Activated CD8-positive, alpha-beta T cell treated with anti-CD3 and anti-CD28 coated beads for 36 hours (primary cell): ENCODE measurements around the gene CLSTN3. TPM values are rescaled to one million over a fixed set of nuclear protein-coding genes. Genes with fewer than 3 reads are reported as not detected.
A peak's percentile ranks its signal among the peaks of the same experiment; 100 is the strongest.

Experiments
- ATAC-seq: fragments of 200-7000 bp; cut with Tn5 transposase; one replicate; pipeline ENCODE4 v1.10.0; 2021; ENCODE audit warnings: mild to moderate bottlenecking, moderate library complexity
- CTCF ChIA-PET: fragments of 350-600 bp; sonication (Branson Sonifier 250); formaldehyde crosslinking; loops from one replicate; lab custom pipeline; 2021; ENCODE audit warnings: antibody characterized with exemption; lab: Charles Lee
- POLR2A ChIA-PET: fragments of 350-600 bp; sonication (Branson Sonifier 250); formaldehyde crosslinking; loops from one replicate; lab custom pipeline; 2021; ENCODE audit warnings: antibody characterized with exemption; lab: Charles Lee
- DNase-seq: peaks from one replicate; pipeline ENCODE4 v3.0.0-alpha.2; 2020
- H3K27ac Mint-ChIP-seq: one replicate; pipeline ENCODE4 v1.8.0; 2021; ENCODE audit warnings: mild to moderate bottlenecking, mixed read lengths
- H3K27me3 Mint-ChIP-seq: one replicate; pipeline ENCODE4 v1.8.0; 2021; ENCODE audit warnings: mixed read lengths
- H3K36me3 Mint-ChIP-seq: one replicate; pipeline ENCODE4 v1.8.0; 2021; ENCODE audit warnings: low read depth, mixed read lengths
- H3K4me1 Mint-ChIP-seq: one replicate; pipeline ENCODE4 v1.8.0; 2021; ENCODE audit warnings: low read depth, mixed read lengths
- H3K4me3 Mint-ChIP-seq: one replicate; pipeline ENCODE4 v1.8.0; 2021; ENCODE audit warnings: mild to moderate bottlenecking, moderate library complexity, mixed read lengths
- H3K9me3 Mint-ChIP-seq: one replicate; pipeline ENCODE4 v1.8.0; 2021; ENCODE audit warnings: mixed read lengths
- intact Hi-C: fragments of 100-400 bp; cut with micrococcal nuclease; formaldehyde crosslinking; loops from one replicate; pipeline ENCODE4 v1.10.0; 2022
- total RNA-seq, 2 experiments: library from RNA; stranded (reverse); gene quantifications; one replicate each; pipeline ENCODE4 v1.2.3, GENCODE V29; 2021
- TF ChIP-seq, protein P1 (sequence below): fragments of 200-600 bp; IDR thresholded peaks from one replicate; pipeline ENCODE4 v1.8.0; 2022; ENCODE audit warnings: antibody characterized with exemption, mild to moderate bottlenecking

The CLSTN3 gene
- total RNA-seq, 2 experiments from 2014 or later: 29.0 to 30.8 TPM

- Mint-ChIP-seq H3K36me3 (no peaks in the 10 kb centered on the region), H3K9me3 (no peaks in the 10 kb centered on the region), H3K27ac (no peak overlapping the region), H3K4me3 (no peak overlapping the region), H3K27me3 (peaks cover 12% of the 10 kb centered on the region), H3K4me1 (peaks cover 8% of the 10 kb centered on the region)
- DNase-seq (no peak), ATAC-seq (no peak)
- intact Hi-C loops: no loop called here
- ChIA-PET POLR2A (interaction anchor here (1.2 to 1.4 kb wide), 2 partner anchors 14 to 187 kb away, joined by 3 read pairs; no protein-coding TSS in a partner anchor), CTCF (interaction anchor here (0.9 to 3.0 kb wide), 2 partner anchors 11 to 19 kb away, joined by 4 to 12 read pairs; no protein-coding TSS in a partner anchor)
- TF ChIP-seq, protein P1, sequence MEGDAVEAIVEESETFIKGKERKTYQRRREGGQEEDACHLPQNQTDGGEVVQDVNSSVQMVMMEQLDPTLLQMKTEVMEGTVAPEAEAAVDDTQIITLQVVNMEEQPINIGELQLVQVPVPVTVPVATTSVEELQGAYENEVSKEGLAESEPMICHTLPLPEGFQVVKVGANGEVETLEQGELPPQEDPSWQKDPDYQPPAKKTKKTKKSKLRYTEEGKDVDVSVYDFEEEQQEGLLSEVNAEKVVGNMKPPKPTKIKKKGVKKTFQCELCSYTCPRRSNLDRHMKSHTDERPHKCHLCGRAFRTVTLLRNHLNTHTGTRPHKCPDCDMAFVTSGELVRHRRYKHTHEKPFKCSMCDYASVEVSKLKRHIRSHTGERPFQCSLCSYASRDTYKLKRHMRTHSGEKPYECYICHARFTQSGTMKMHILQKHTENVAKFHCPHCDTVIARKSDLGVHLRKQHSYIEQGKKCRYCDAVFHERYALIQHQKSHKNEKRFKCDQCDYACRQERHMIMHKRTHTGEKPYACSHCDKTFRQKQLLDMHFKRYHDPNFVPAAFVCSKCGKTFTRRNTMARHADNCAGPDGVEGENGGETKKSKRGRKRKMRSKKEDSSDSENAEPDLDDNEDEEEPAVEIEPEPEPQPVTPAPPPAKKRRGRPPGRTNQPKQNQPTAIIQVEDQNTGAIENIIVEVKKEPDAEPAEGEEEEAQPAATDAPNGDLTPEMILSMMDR: no peak
These were observed 31.2 kb downstream of the CLSTN3 start for GRCh38 chr12:7161327-7161726.

DNA sequence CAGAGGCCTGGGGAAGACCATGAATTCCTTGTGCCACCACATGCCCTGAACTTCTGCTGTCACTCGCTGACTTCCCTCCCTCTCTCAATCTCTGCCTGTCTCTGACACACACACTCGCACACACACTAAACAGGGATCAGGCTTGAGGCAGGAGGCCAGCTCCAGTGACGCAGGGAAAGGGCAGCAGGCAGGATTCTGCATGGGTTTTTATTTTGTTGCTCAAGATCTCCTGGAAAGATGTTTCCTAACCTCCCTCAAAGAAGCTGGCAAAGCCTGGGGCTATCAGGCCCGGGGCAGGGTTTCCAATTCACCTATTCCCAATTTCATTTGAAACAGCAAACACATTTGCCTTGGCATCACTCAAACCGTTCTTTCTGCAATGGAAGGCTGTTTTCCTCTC is 31.6 kb downstream of the CLSTN3 start:
- no peak overlapping the region for H3K27ac Mint-ChIP-seq

DNA sequence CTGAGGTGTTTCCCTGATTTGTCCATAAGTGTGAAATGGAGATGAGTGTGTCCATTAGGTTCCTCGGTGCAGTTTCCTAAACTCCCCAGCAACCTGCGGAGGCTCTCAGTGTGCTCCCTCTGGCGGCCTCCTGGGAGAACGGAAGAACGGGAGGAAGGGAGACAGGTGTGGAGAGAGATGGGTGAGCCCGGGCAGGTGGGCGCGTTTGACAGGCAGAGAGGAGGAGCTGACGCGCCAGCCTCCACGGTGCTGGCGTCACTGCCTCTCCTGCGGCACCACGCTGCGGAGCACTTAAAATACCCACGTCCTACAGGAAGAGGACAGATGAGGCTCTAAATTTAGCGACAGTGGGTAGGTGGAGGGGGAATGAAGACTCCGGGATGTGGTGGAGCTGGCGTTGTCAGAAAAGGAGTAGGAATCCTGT is 32.5 kb downstream of the CLSTN3 start:
- Mint-ChIP-seq H3K27ac (no peak overlapping the region), H3K4me3 (no peak overlapping the region), H3K36me3 (peaks cover 1% of the 10 kb centered on the region), H3K27me3 (peaks cover 14% of the 10 kb centered on the region), H3K4me1 (peaks cover 8% of the 10 kb centered on the region), H3K9me3 (peaks cover 1% of the 10 kb centered on the region)
- intact Hi-C loops: no loop called here
- peak; percentile 45 for DNase-seq
- TF ChIP-seq, protein P1: peak; percentile 30
- peak; percentile 72 for ATAC-seq
- ChIA-PET CTCF (interaction anchor here (0.9 to 3.0 kb wide), 7 partner anchors 10 to 280 kb away, joined by 3 to 15 read pairs (median 4); no protein-coding TSS in a partner anchor), POLR2A (interaction anchor here (0.6 kb wide), 1 partner anchor 10 kb away, joined by 3 read pairs; no protein-coding TSS in a partner anchor)

More for the DNA sequence above, 31.6 kb downstream of the CLSTN3 start:
- TF ChIP-seq, protein P1: no peak
- Mint-ChIP-seq H3K4me3 (no peak overlapping the region), H3K9me3 (no peaks in the 10 kb centered on the region), H3K4me1 (peaks cover 8% of the 10 kb centered on the region), H3K27me3 (peaks cover 14% of the 10 kb centered on the region), H3K36me3 (no peaks in the 10 kb centered on the region)
- intact Hi-C loops: no loop called here
- no peak for ATAC-seq
- no peak for DNase-seq
- ChIA-PET POLR2A (interaction anchor here (0.6 to 1.4 kb wide), 2 partner anchors 11 to 14 kb away, joined by 3 read pairs; no protein-coding TSS in a partner anchor), CTCF (interaction anchor here (1.2 to 3.0 kb wide), 5 partner anchors 11 to 31 kb away, joined by 3 to 15 read pairs (median 5); no protein-coding TSS in a partner anchor)

- TF ChIP-seq, protein P1: no peak
- Mint-ChIP-seq H3K27ac (no peak overlapping the region), H3K4me1 (no peaks in the 10 kb centered on the region), H3K9me3 (peaks cover 21% of the 10 kb centered on the region), H3K4me3 (no peak overlapping the region), H3K27me3 (peaks cover 7% of the 10 kb centered on the region), H3K36me3 (peaks cover 11% of the 10 kb centered on the region)
- intact Hi-C loops: no loop called here
- ATAC-seq (no peak), DNase-seq (no peak)
- CTCF ChIA-PET: interaction anchor here (1.3 kb wide), 1 partner anchor 57 kb away, joined by 3 read pairs; no protein-coding TSS in a partner anchor
- POLR2A ChIA-PET: interaction anchor here (0.9 kb wide), 1 partner anchor 39 kb away, joined by 4 read pairs; no protein-coding TSS in a partner anchor
These were observed 39.8 kb downstream of the CLSTN3 start for GRCh38 chr12:7169951-7170350.

GRCh38 chr12:7171854-7172253 is 41.7 kb downstream of the CLSTN3 start:
- no peak for ATAC-seq
- TF ChIP-seq, protein P1: no peak

More at GRCh38 chr12:7171854-7172253, 41.7 kb downstream of the CLSTN3 start:
- Mint-ChIP-seq H3K27ac (no peak overlapping the region), H3K9me3 (peaks cover 21% of the 10 kb centered on the region), H3K4me3 (no peak overlapping the region), H3K27me3 (peaks cover 11% of the 10 kb centered on the region), H3K36me3 (peaks cover 11% of the 10 kb centered on the region), H3K4me1 (no peaks in the 10 kb centered on the region)
- no peak for DNase-seq
- ChIA-PET CTCF (interaction anchor here (2.0 kb wide), 1 partner anchor 31 kb away, joined by 4 read pairs; no protein-coding TSS in a partner anchor), POLR2A (no interaction called here)
- intact Hi-C loops: no loop called here
